Brain microvascular endothelial cell (primary cell): Measurements from ENCODE around the gene LYPD6B.

ENCODE experiments used
- DNase-seq: peaks from one replicate; pipeline ENCODE4 v3.0.0-alpha.2; 2020
- H3K27ac ChIP-seq: fragments of 250-450 bp; sonication (Bioruptor Pico); 2 replicates; pipeline ENCODE4 v1.5.1; 2020; ENCODE audit warnings: mild to moderate bottlenecking, moderate library complexity
- H3K27me3 ChIP-seq: fragments of 250-450 bp; sonication (Bioruptor Pico); replicated peaks from 2 replicates; pipeline ENCODE4 v1.5.1; 2020; ENCODE audit warnings: mild to moderate bottlenecking
- H3K36me3 ChIP-seq: fragments of 250-450 bp; sonication (Bioruptor Pico); replicated peaks from 2 replicates; pipeline ENCODE4 v1.5.1; 2020; ENCODE audit warnings: mild to moderate bottlenecking
- H3K4me3 ChIP-seq: 2 replicates; pipeline ENCODE4 v1.5.1; 2011; ENCODE audit warnings: low read depth, mild to moderate bottlenecking, control low read depth, low read length, moderate library complexity
- in situ Hi-C: cut with HindIII; loops from 2 replicates; pipeline ENCODE4 v1.10.0; 2017; ENCODE audit warnings: low sequenced_read_pairs, low pct_ligation_motif_present
- TF ChIP-seq, protein P1 (sequence below): IDR thresholded peaks from 2 replicates; pipeline ENCODE4 v1.5.1; 2011; ENCODE audit warnings: low read depth, mild to moderate bottlenecking, moderate library complexity, low read length, control low read depth, inconsistent platforms; ENCODE audit errors: missing control alignments

Gene LYPD6B

DNA sequence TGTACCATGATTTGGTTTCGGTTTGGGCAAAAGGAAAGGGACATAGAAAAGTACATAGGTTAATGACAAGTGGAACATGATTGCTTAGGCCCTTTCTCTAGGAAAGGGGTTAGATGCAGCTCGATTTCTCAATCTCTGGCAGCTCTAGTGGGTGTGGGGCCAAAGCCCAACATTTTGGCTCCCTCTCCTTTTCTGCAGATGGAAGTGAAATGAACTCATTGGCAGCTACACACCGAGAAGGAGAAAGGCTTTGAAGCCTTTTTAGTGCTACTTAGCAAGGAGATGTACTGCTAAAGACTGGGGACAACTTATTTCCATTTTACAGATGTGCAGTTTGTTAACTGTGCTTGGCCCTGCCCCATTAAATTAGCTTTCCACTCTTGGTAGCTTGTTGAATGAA lies 93.8 kb downstream of the LYPD6B start:
- Histone ChIP-seq H3K27me3 (no peaks in the 10 kb centered on the region), H3K4me3 (no peak overlapping the region)

DNA sequence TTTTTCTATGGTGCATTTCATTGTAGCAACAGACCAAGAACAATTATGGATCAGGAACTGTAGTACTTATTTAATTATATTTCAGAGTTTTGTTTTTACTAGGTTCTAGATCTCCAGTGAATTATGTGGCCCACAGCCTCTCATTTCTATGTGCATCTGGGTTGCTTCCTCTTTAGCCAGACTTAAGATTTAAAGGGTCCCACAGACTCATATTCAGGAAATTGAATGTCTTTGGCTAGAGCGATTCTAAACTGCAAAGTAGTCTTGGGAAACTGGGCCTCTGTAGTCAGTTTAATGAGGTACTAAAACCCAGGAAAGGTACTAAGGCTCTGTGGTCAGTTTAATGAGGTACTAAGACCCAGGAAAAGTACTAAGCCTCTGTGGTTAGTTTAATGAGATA lies 94.4 kb downstream of the LYPD6B start:
- no peak for DNase-seq
- Histone ChIP-seq H3K27ac (no peak overlapping the region), H3K4me3 (no peak overlapping the region), H3K27me3 (no peaks in the 10 kb centered on the region), H3K36me3 (no peaks in the 10 kb centered on the region)
- TF ChIP-seq, protein P1, sequence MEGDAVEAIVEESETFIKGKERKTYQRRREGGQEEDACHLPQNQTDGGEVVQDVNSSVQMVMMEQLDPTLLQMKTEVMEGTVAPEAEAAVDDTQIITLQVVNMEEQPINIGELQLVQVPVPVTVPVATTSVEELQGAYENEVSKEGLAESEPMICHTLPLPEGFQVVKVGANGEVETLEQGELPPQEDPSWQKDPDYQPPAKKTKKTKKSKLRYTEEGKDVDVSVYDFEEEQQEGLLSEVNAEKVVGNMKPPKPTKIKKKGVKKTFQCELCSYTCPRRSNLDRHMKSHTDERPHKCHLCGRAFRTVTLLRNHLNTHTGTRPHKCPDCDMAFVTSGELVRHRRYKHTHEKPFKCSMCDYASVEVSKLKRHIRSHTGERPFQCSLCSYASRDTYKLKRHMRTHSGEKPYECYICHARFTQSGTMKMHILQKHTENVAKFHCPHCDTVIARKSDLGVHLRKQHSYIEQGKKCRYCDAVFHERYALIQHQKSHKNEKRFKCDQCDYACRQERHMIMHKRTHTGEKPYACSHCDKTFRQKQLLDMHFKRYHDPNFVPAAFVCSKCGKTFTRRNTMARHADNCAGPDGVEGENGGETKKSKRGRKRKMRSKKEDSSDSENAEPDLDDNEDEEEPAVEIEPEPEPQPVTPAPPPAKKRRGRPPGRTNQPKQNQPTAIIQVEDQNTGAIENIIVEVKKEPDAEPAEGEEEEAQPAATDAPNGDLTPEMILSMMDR = no peak
- in situ Hi-C loops = no loop called here

More for the DNA sequence above, 93.8 kb downstream of the LYPD6B start:
- in situ Hi-C loops = no loop called here
- no peak overlapping the region for H3K27ac ChIP-seq
- TF ChIP-seq, protein P1 = no peak
- no peaks in the 10 kb centered on the region for H3K36me3 ChIP-seq
- no peak for DNase-seq

DNA sequence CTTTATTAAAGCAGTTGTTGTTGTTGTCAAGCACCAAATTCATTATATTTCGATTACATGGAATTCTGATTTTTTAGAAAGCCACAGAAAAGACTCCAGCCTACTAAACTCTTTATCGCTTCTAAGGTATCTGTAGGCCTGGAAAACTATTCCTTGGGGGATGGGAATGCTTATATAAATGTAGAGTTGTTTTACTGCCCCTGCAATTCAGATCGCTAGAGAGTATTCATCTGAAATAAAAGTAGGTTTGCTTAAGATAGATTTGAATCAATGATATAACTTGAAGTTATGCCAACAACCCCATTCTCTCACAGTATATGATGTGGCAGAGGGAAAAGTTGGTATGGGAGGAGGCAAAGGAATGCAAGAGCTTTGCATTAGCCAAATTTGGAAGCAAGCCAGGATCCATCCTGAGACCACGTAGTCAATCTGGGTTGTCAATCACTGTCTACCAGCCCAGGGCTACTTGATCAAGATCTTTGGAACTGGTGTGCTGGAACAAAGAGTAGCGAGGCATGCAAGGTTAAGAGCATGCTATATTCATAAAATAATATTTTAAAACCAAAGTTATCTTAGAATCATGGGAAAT lies 95.9 kb downstream of the LYPD6B start:
- TF ChIP-seq, protein P1 = no peak
- Histone ChIP-seq H3K27ac (no peak overlapping the region), H3K4me3 (no peak overlapping the region), H3K36me3 (no peaks in the 10 kb centered on the region), H3K27me3 (no peaks in the 10 kb centered on the region)
- in situ Hi-C loops = no loop called here
- no peak for DNase-seq

DNA sequence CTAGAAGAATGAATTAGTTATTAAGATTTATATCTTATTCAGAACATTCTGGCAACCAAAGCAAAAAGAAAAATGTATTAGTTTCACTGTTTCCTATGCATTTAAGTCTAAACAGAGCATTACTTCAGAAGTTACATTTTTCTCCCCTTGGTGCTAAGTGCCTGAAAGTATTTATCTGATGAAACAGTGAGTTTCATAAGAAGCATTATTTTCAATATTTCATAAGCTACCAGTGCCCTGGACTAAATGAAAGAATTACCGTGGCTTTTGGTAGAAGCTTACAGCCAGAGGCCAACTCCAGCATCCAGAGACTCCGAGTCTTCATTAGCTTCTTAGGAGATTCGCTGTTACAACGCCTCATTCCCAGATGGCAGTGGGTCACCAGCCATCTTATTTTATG lies 97.6 kb downstream of the LYPD6B start:
- TF ChIP-seq, protein P1 = no peak
- in situ Hi-C loops = no loop called here
- Histone ChIP-seq H3K27ac (no peak overlapping the region), H3K36me3 (no peaks in the 10 kb centered on the region), H3K27me3 (no peaks in the 10 kb centered on the region), H3K4me3 (no peak overlapping the region)
- no peak for DNase-seq

DNA sequence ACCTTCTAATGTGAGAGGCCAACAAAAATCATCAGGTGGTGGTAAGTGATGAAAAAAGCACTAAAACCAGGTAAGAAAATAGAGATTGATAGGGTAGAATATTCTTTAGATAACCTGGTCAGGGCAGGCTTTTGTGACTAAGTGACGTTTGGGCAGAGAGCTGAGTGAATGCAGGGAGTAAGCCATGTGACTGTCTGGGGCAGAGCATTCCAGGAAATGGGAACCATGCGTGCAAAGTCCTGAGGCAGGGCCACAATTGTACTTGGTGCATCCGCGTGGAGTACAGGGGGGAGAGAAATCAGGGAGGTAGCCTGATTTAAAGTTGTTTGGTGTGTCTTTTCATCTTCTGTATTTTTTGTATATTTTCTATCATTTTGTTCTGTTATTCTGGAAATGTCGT lies 102.5 kb downstream of the LYPD6B start:
- no peaks in the 10 kb centered on the region for H3K27me3 ChIP-seq
- TF ChIP-seq, protein P1 = no peak
- no peaks in the 10 kb centered on the region for H3K36me3 ChIP-seq
- no peak for DNase-seq
- in situ Hi-C loops = no loop called here
- H3K4me3 ChIP-seq = no peak overlapping the region
- no peak overlapping the region for H3K27ac ChIP-seq

DNA sequence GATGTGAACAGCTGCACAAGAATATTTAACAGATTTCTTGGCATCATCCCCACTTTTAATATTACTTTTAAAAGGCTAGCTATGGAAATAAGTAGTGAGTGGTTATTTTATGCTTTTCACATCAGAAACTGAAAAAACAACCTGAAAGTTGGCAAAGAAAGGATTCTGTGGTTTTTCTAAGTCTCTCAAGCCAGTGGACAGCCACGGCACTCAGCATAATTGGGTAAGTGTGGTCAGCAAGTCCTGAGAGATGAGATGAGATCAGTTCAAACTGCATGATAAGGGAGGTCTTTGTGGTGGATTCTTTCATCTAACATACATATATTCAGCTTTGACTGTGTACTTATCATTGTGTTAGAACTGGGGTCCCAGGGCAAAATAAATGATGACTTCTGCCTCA lies 105.2 kb downstream of the LYPD6B start:
- in situ Hi-C loops = no loop called here
- TF ChIP-seq, protein P1 = no peak
- no peaks in the 10 kb centered on the region for H3K27me3 ChIP-seq

More for the DNA sequence above, 105.2 kb downstream of the LYPD6B start:
- DNase-seq = no peak
- Histone ChIP-seq H3K36me3 (no peaks in the 10 kb centered on the region), H3K27ac (no peak overlapping the region), H3K4me3 (no peak overlapping the region)
